Erythroblast (primary cell): Measurements from ENCODE around the gene HNRNPAB.
"Not testable (repeated sequence)": the region's sequence is repeated elsewhere in the genome, so short reads cannot be mapped to it uniquely, and the experiment has no call there.

Experiments
- DNase-seq, 2 experiments: peaks; one replicate each; lab custom pipeline; 2025; lab: John Stamatoyannopoulos, UW
- GATA1 ChIP-seq: IDR thresholded peaks from 2 replicates; pipeline ENCODE4 v1.6.1; 2011; ENCODE audit warnings: low read depth, mild to moderate bottlenecking, control low read depth, low read length, moderate library complexity
- POLR2A ChIP-seq: IDR thresholded peaks from 2 replicates; pipeline ENCODE4 v1.6.1; 2011; ENCODE audit warnings: mild to moderate bottlenecking, low read length

HNRNPAB gene

GRCh38 chr5:178224403-178224802, 20.1 kb downstream of the HNRNPAB start:
- no peak for DNase-seq
- TF ChIP-seq GATA1 (no peak), POLR2A (no peak)

- no peak for TF ChIP-seq GATA1
- no peak for TF ChIP-seq POLR2A
Measured at GRCh38 chr5:178225174-178225573, 20.8 kb downstream of the HNRNPAB start.

GRCh38 chr5:178227138-178227659, 22.9 kb downstream of the HNRNPAB start:
- no peak for TF ChIP-seq GATA1
- no peak for TF ChIP-seq POLR2A
- no peak for DNase-seq

More at GRCh38 chr5:178225174-178225573, 20.8 kb downstream of the HNRNPAB start:
- no peak for DNase-seq

- DNase-seq: no peak
- TF ChIP-seq GATA1 (no peak), POLR2A (no peak)
Measured at GRCh38 chr5:178227929-178228328, 23.6 kb downstream of the HNRNPAB start.

GRCh38 chr5:178228609-178229008, 24.3 kb downstream of the HNRNPAB start:
- no peak for TF ChIP-seq GATA1
- TF ChIP-seq POLR2A: no peak
- no peak for DNase-seq

GRCh38 chr5:178229111-178229510, 24.8 kb downstream of the HNRNPAB start:
- not testable (repeated sequence) for DNase-seq

GRCh38 chr5:178229861-178230260, 25.5 kb downstream of the HNRNPAB start:
- no peak for TF ChIP-seq POLR2A
- TF ChIP-seq GATA1: no peak
- no peak for DNase-seq

GRCh38 chr5:178230879-178231538, 26.7 kb downstream of the HNRNPAB start:
- no peak for DNase-seq
- TF ChIP-seq POLR2A (no peak), GATA1 (no peak)

- no peak for DNase-seq
- no peak for TF ChIP-seq POLR2A
- TF ChIP-seq GATA1: no peak
Measured at GRCh38 chr5:178231539-178232123, 27.3 kb downstream of the HNRNPAB start.

- TF ChIP-seq GATA1 (no peak), POLR2A (peak; percentile 55)
- peak; percentile 80 to 81 for DNase-seq
Measured at GRCh38 chr5:178232124-178232919, 28.0 kb downstream of the HNRNPAB start, which contains the start of gene PHYKPL. TSS of gene PHYKPL (minus strand) at chr5:178232802. CDS start at chr5:178232550, 252 bp downstream.

- DNase-seq: no peak
- TF ChIP-seq POLR2A: no peak
- no peak for TF ChIP-seq GATA1
Measured at GRCh38 chr5:178232920-178233429, 28.6 kb downstream of the HNRNPAB start.

GRCh38 chr5:178234121-178234749, 29.9 kb downstream of the HNRNPAB start:
- TF ChIP-seq GATA1 (no peak), POLR2A (no peak)
- DNase-seq: no peak
